D341Med (cell line): Measurements from ENCODE around the gene JARID2.

Source experiments
- DNase-seq: peaks from one replicate; pipeline ENCODE4 v3.0.0; 2012; ENCODE audit warnings: low spot score

The JARID2 gene

GRCh38 chr6:15441981-15442380 lies 196.1 kb downstream of the JARID2 start:
- DNase-seq = no peak

GRCh38 chr6:15442467-15442866 lies 196.6 kb downstream of the JARID2 start:
- no peak for DNase-seq

- no peak for DNase-seq
Observed at GRCh38 chr6:15443119-15443830, 197.4 kb downstream of the JARID2 start.

- no peak for DNase-seq
Observed at GRCh38 chr6:15444081-15444731, 198.3 kb downstream of the JARID2 start.

GRCh38 chr6:15444881-15445280 lies 199.0 kb downstream of the JARID2 start:
- peak; percentile 63 for DNase-seq

- no peak for DNase-seq
Observed at GRCh38 chr6:15447546-15448267, 201.8 kb downstream of the JARID2 start.

GRCh38 chr6:15449011-15449410 lies 203.1 kb downstream of the JARID2 start:
- DNase-seq = no peak

GRCh38 chr6:15451738-15452137 lies 205.9 kb downstream of the JARID2 start:
- DNase-seq = no peak

GRCh38 chr6:15452182-15452941 lies 206.5 kb downstream of the JARID2 start:
- DNase-seq = no peak

GRCh38 chr6:15453186-15453585 lies 207.3 kb downstream of the JARID2 start:
- no peak for DNase-seq

- DNase-seq = no peak
Observed at GRCh38 chr6:15453622-15454021, 207.8 kb downstream of the JARID2 start.

- DNase-seq = no peak
Observed at GRCh38 chr6:15456422-15456821, 210.6 kb downstream of the JARID2 start.

- DNase-seq = no peak
Observed at GRCh38 chr6:15457121-15457650, 211.3 kb downstream of the JARID2 start.

GRCh38 chr6:15458021-15458459 lies 212.2 kb downstream of the JARID2 start:
- peak; percentile 45 for DNase-seq

GRCh38 chr6:15460110-15460727 lies 214.3 kb downstream of the JARID2 start:
- DNase-seq = no peak

- DNase-seq = no peak
Observed at GRCh38 chr6:15461127-15461944, 215.5 kb downstream of the JARID2 start.

GRCh38 chr6:15462256-15462655 lies 216.4 kb downstream of the JARID2 start:
- DNase-seq = no peak

GRCh38 chr6:15462717-15463525 lies 217.1 kb downstream of the JARID2 start:
- DNase-seq = no peak

GRCh38 chr6:15464211-15464725 lies 218.4 kb downstream of the JARID2 start:
- peak; percentile 60 for DNase-seq

- no peak for DNase-seq
Observed at GRCh38 chr6:15465212-15465611, 219.3 kb downstream of the JARID2 start.
